ENCODE data around the gene KHDRBS1. TPM values are rescaled to one million over a fixed set of nuclear protein-coding genes. Genes with fewer than 3 reads are reported as not detected.
"Not testable (repeated sequence)": the region's sequence is repeated elsewhere in the genome, so short reads cannot be mapped to it uniquely, and the experiment has no call there.

The KHDRBS1 gene
- total RNA-seq, 4 donors from 2014 or later: 49.6 to 63.5 (median 57.2) TPM

DNA sequence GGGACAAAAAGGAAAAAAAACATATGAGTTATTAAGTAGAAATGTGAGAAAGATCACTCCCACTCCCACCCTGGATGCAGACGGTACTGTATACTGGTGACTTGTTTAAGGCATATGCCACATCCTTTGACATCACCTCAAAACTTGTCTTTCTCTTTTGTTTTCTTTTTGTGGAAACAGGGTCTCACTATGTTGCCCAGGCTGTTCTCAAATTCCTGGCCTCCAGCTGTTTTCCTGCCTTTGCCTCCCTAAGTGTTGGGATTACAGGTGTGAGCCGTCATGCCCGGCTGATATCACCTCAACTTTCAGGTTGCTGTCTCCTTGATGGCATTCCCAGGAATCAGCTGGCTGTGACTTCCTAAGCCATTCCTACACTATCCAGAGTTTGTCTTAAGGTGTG, 18.4 kb upstream of the KHDRBS1 start:
- ATAC-seq (ENCODE audit: low FRiP score): no peak
- TF ChIP-seq, protein P1, sequence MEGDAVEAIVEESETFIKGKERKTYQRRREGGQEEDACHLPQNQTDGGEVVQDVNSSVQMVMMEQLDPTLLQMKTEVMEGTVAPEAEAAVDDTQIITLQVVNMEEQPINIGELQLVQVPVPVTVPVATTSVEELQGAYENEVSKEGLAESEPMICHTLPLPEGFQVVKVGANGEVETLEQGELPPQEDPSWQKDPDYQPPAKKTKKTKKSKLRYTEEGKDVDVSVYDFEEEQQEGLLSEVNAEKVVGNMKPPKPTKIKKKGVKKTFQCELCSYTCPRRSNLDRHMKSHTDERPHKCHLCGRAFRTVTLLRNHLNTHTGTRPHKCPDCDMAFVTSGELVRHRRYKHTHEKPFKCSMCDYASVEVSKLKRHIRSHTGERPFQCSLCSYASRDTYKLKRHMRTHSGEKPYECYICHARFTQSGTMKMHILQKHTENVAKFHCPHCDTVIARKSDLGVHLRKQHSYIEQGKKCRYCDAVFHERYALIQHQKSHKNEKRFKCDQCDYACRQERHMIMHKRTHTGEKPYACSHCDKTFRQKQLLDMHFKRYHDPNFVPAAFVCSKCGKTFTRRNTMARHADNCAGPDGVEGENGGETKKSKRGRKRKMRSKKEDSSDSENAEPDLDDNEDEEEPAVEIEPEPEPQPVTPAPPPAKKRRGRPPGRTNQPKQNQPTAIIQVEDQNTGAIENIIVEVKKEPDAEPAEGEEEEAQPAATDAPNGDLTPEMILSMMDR (IDR thresholded peaks at IDR 0.05): no peak
- no peak for DNase-seq (ENCODE audit: low spot score)

DNA sequence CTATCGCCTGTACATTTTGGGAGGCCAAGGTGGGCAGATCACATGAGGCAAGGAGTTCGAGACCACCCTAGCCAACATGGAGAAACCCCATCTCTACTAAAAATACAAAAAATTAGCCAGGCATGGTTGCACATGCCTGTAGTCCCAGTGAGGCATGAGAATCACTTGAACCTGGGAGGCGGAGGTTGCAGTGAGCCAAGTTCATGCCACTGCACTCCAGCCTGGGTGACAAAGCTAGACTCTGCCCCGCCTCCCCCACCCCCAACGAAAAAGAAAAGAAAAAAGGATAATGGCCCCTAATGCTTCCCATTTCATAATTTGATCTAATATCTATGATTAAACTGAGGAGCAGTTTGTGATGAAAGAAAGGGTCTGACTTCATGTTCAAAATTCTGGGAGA, 17.5 kb upstream of the KHDRBS1 start:
- not testable (repeated sequence) for DNase-seq (ENCODE audit: low spot score); ATAC-seq (ENCODE audit: low FRiP score)

DNA sequence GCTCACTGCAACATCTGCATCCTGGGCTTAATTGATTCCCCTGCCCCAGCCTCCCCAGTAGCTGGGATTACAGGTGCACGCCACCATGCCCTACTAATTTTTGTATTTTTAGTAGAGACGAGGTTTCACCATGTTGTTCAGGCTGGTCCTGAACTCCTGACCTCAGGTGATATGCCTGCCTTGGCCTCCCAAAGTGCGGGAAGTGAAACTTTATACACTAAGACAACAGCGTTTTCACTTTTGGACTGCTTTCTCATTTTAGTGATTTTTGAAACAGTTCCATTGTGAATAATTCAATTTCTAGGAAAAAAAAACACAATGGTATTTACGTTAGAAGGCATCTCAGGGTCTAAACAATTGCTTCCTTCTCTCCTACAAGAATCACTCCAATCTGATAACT, 11.8 kb upstream of the KHDRBS1 start:
- TF ChIP-seq, protein P1 (IDR thresholded peaks at IDR 0.05): no peak
- DNase-seq (ENCODE audit: low spot score) (no peak), ATAC-seq (ENCODE audit: low FRiP score) (no peak)

DNA sequence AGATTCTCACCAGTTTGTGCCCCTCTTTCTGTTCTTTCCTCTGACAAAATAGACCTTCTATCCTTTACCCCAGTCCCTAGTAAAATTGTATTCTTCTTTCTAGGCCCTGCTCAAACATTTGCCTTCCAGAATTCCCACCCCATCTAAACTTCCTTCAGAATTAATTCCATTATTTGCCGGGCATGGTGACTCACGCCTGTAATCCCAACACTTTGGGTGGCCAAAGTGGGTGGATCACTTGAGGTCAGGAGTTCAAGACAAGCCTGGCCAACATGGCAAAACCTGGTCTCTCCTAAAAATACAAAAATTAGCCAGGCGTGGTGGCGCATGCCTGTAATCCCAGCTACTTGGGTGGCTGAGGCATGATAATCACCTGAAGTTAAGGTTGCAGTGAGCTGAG, 11.4 kb upstream of the KHDRBS1 start:
- not testable (repeated sequence) for DNase-seq (ENCODE audit: low spot score); ATAC-seq (ENCODE audit: low FRiP score)

DNA sequence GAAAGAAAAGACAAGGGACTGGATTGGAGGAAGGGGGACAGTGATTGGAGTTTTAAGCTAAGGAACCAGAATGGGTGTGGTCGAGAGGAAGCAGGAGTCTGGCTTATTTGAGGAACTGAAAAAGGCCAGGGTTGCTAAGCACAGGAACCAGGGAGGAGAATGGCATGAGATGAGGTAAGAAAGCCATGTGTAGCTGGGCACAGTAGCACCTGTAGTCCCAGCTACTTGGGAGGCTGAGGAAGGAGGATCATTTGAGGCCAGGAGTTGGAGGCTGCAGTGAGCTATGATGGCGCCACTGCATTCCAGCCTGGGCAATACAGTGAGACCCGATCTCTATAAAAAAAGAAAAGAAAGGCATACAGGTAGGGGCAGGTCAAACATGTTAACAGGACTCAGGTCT, 8.1 kb upstream of the KHDRBS1 start:
- ATAC-seq (ENCODE audit: low FRiP score): no peak

DNA sequence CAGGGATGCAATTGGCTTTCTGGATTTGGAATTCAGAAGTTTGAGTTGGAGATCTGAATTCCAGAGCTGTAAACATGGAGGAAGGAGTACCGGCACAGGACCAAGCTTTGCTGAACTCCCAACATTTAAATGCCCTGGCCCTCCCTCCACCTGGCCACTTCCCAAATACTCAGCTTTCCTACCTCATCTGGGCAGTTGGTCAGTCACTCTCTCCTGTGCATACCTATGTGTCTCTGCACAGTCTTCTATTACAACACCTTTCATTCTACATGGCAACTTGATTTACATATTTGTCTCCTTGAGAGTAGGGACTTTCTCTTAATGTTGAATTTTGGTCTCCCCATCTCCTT, 6.1 kb upstream of the KHDRBS1 start:
- ATAC-seq (ENCODE audit: low FRiP score) (no peak), DNase-seq (ENCODE audit: low spot score) (no peak)
- TF ChIP-seq, protein P1 (IDR thresholded peaks at IDR 0.05): no peak

More for the DNA sequence above, 8.1 kb upstream of the KHDRBS1 start:
- TF ChIP-seq, protein P1 (IDR thresholded peaks at IDR 0.05): no peak
- DNase-seq (ENCODE audit: low spot score): no peak

DNA sequence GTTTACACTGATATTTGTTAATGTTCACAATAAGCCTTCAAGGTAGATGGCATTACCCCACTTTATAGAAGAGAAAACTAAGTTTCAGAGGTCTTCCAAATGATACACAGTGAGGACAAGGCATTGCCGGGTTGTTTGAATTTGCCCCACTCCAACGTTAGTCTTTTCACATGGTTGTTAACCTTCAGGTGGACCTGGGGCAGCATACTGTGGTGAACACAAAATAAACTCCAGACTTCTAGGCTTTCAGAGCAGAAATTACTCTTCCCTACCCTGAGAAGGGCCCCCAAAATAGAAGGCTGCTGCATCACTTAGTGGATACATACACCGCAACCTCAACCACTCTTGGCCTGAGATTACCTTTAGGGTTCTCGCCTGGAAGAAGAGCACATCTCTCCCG, 3.4 kb upstream of the KHDRBS1 start:
- ATAC-seq (ENCODE audit: low FRiP score): no peak
- DNase-seq (ENCODE audit: low spot score): no peak
- TF ChIP-seq, protein P1 (IDR thresholded peaks at IDR 0.05): no peak

DNA sequence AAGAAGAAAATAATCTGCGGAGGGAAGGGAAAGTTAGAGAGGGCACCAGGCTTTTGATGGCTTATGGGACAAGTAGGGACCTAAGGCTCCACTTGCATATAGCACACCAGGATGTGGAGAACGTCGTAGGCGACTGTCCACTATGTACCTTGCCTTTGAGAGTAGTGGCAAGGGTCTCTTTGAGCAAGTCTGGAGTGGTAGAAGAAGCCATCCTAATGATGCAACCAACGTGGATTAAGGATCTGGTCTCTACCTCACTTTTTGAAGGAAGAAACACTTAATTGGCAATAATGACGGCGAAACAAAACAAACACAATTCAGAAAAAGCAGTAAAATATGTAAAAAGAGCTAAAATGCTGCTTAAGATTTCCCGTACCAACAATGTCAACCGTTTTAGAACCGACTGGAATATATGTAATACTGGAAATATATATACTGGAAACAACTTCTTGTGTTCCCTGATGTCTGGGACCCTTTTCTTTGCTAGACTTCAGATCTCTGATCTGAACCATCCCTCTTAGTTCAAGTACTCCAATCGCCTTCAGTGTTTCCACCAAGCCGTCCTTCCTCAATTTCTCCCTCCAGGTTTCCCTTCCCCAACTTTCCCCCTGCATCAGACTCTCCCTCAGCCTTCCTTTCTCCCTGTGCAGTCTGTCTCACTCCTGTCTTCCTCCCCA, 821 bp upstream of the KHDRBS1 start:
- TF ChIP-seq, protein P1 (IDR thresholded peaks at IDR 0.05): no peak
- DNase-seq (ENCODE audit: low spot score): no peak
- no peak for ATAC-seq (ENCODE audit: low FRiP score)
